HEK293T (cell line): ENCODE measurements around the gene FN3K.

ENCODE experiments used
- BHLHE40 ChIP-seq: fragments of 450-650 bp; IDR thresholded peaks from 2 replicates; pipeline ENCODE4 v1.6.1; 2016; ENCODE audit warnings: mild to moderate bottlenecking, moderate library complexity, borderline replicate concordance
- ELF4 ChIP-seq: fragments of 450-650 bp; IDR thresholded peaks from 2 replicates; pipeline ENCODE4 v1.6.1; 2017; ENCODE audit warnings: antibody characterized with exemption
- FOXK2 ChIP-seq: fragments of 450-650 bp; IDR thresholded peaks from 2 replicates; pipeline ENCODE4 v1.6.1; 2016; ENCODE audit warnings: mild to moderate bottlenecking
- FOXM1 ChIP-seq: fragments of 450-650 bp; IDR thresholded peaks from 2 replicates; pipeline ENCODE4 v1.6.1; 2017; ENCODE audit warnings: mild to moderate bottlenecking, borderline replicate concordance
- HDGF ChIP-seq: fragments of 450-650 bp; IDR thresholded peaks from 2 replicates; pipeline ENCODE4 v1.6.1; 2017; ENCODE audit warnings: antibody characterized with exemption, borderline replicate concordance
- SP1 ChIP-seq: fragments of 450-650 bp; IDR thresholded peaks from 2 replicates; pipeline ENCODE4 v1.6.1; 2017
- SUZ12 ChIP-seq: fragments of 450-650 bp; IDR thresholded peaks from 2 replicates; pipeline ENCODE4 v1.6.1; 2016; ENCODE audit warnings: mild to moderate bottlenecking

DNA sequence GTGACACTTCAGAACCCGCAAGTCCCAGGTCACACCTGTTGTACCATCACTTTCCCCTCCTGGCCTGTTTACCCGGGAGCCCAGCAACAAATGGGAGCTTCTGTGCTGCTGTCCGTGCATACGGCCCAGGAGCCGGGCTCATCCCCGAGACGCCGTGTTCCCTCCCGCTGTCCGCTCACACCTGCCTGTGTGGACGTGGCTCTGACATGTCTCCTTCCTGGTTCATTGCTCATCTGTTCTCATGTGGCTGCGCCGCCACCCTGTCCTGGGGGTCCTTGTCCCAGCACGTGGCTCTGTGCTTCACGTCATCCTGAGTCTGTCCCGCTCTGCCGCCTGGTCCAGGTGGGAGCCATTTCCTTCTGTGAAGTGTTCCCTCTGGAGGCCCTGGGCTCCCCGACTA lies 54.4 kb downstream of the FN3K start:
- TF ChIP-seq FOXK2 (no peak), SUZ12 (no peak), FOXM1 (no peak), HDGF (no peak), ELF4 (no peak), SP1 (no peak), BHLHE40 (no peak)
